Measurements from ENCODE around the gene OSBPL5.

DNA sequence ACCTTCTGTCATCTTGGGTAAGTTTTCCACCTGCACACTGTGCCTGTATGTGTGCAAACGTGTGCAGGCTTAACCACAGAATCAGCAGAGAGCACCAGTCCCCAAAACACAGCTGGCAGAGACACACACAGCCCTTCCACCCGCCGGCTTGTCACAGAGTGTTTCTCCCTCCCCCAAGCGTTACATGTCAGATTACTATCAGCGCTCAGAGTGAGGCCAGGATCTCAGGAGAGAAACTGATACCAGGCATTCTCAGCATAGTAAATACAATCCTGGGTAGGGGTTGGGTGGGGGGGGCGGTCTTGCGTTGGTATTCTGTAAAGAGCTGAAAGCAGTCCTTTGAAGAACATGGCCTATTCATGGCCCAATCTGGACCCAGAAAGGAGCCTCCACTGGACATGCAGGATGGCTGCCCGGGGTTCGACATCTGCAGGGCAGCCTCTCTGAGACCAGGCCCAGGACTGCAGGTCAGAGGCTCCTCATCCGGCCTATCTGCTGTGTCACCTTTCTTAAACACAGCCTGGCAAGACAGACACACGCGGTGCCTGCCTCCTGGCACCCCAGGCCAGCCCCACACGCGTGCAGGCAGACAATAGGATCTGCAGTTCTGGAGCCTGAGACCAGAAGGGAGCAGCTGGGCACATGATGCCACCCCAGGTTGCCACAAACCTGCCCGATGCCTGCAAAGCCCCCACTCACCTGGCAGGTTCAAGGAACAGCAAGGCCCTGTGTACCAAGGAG, 1.7 kb downstream of the OSBPL5 start:
- TF ChIP-seq CTCF (IDR thresholded peaks at IDR 0.05), result no peak
- no peak for TF ChIP-seq POLR2A (IDR thresholded peaks at IDR 0.05)
- no peak for TF ChIP-seq POLR2AphosphoS5 (IDR thresholded peaks at IDR 0.05)
